NCI-H524 treated with DMSO at 0.1 percent for 48 hours (cell line): ENCODE results near the gene LRFN5.
"Not testable (repeated sequence)": the region's sequence is repeated elsewhere in the genome, so short reads cannot be mapped to it uniquely, and the experiment has no call there.

ENCODE experiments used
- DNase-seq: peaks from one replicate; lab custom pipeline; 2025; lab: John Stamatoyannopoulos, UW

Gene LRFN5

GRCh38 chr14:41899416-41899815 lies 292.7 kb downstream of the LRFN5 start:
- DNase-seq, result peak; percentile 100

- DNase-seq, result no peak
Measured at GRCh38 chr14:41900644-41901043, 294.0 kb downstream of the LRFN5 start.

- DNase-seq, result no peak
Measured at GRCh38 chr14:41901089-41901488, 294.4 kb downstream of the LRFN5 start.

GRCh38 chr14:41905394-41905964 lies 298.8 kb downstream of the LRFN5 start:
- no peak for DNase-seq

GRCh38 chr14:41911155-41911554 lies 304.5 kb downstream of the LRFN5 start:
- not testable (repeated sequence) for DNase-seq

GRCh38 chr14:41913398-41913797 lies 306.7 kb downstream of the LRFN5 start:
- no peak for DNase-seq

- no peak for DNase-seq
Measured at GRCh38 chr14:41915732-41916131, 309.1 kb downstream of the LRFN5 start.

GRCh38 chr14:41916313-41916712 lies 309.6 kb downstream of the LRFN5 start:
- DNase-seq, result no peak

- DNase-seq, result peak; percentile 68
Measured at GRCh38 chr14:41925409-41925808, 318.7 kb downstream of the LRFN5 start.

- no peak for DNase-seq
Measured at GRCh38 chr14:41950428-41951151, 343.9 kb downstream of the LRFN5 start.
